Subcutaneous adipose tissue (tissue), 4 donors: ENCODE results near the gene ITSN1. TPM values are rescaled to one million over a fixed set of nuclear protein-coding genes. Genes with fewer than 3 reads are reported as not detected.

Source experiments
- total RNA-seq, 4 donors: library from RNA; depleted of rRNA; stranded (reverse); fragments of >200 nt; gene quantifications; one replicate each; pipeline ENCODE4 v1.1.0, GENCODE V29; 2016
- TF ChIP-seq, protein P1 (sequence below): fragments of 450-650 bp; IDR thresholded peaks from one replicate; pipeline ENCODE4 v1.5.1; 2016; ENCODE audit warnings: low read depth, mild to moderate bottlenecking, control low read depth, antibody characterized with exemption, moderate library complexity

Gene ITSN1
- total RNA-seq, 4 donors from 2014 or later: 110 to 241 (median 116) TPM

- TF ChIP-seq, protein P1, sequence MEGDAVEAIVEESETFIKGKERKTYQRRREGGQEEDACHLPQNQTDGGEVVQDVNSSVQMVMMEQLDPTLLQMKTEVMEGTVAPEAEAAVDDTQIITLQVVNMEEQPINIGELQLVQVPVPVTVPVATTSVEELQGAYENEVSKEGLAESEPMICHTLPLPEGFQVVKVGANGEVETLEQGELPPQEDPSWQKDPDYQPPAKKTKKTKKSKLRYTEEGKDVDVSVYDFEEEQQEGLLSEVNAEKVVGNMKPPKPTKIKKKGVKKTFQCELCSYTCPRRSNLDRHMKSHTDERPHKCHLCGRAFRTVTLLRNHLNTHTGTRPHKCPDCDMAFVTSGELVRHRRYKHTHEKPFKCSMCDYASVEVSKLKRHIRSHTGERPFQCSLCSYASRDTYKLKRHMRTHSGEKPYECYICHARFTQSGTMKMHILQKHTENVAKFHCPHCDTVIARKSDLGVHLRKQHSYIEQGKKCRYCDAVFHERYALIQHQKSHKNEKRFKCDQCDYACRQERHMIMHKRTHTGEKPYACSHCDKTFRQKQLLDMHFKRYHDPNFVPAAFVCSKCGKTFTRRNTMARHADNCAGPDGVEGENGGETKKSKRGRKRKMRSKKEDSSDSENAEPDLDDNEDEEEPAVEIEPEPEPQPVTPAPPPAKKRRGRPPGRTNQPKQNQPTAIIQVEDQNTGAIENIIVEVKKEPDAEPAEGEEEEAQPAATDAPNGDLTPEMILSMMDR: no peak
Measured at GRCh38 chr21:33645730-33646129, 3.4 kb downstream of the ITSN1 start.

- TF ChIP-seq, protein P1: no peak
Measured at GRCh38 chr21:33647587-33647986, 5.3 kb downstream of the ITSN1 start.

- TF ChIP-seq, protein P1: no peak
Measured at GRCh38 chr21:33648555-33648954, 6.3 kb downstream of the ITSN1 start.

DNA sequence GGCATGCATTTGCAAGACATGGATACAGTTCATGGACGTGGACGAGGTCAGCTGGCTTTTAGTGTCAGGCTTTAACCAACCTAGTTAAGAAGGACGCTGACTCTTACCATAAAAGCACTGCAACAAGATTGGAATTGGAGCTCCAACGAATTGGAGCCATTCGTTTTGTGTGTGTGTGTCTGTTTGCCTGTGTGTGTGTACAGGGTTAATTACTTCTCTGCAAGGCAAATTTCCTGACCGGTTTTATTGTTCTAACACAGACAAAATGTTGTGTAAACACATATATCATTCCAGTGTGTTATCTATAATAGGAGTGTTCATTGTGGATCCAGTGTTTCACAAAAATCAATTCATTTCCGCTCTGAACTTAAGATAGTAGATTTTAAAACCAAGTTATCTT, 7.9 kb downstream of the ITSN1 start:
- TF ChIP-seq, protein P1: no peak

DNA sequence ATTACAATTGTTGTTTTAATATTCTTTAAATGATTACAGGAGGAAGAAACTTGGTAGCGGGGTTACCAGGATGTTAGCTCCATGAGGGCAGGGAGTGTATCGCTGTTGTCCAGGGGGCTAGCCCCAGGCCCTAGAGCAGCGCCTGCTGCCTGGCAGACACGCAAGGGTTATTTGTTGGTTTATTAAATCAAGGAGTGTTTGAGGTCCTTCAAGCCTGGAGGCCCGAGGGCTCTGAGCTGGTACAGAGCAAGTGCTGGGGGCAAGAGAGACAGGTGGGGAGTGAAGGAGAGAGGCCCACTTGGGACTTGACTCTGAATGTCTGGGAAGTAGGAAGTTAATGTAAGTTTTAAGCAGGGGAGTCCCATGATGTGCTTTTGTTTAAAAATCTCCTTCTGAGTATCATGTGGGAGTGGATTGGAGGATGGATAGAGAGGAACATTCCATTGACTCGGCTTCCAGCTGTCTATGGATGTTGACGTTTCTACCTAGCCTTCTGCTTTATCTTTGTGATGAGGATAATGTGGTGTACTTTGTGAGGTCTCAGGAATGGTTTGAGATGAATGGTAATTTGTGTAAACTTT, 8.7 kb downstream of the ITSN1 start:
- TF ChIP-seq, protein P1: no peak

GRCh38 chr21:33651965-33652680, 9.8 kb downstream of the ITSN1 start:
- TF ChIP-seq, protein P1: no peak

DNA sequence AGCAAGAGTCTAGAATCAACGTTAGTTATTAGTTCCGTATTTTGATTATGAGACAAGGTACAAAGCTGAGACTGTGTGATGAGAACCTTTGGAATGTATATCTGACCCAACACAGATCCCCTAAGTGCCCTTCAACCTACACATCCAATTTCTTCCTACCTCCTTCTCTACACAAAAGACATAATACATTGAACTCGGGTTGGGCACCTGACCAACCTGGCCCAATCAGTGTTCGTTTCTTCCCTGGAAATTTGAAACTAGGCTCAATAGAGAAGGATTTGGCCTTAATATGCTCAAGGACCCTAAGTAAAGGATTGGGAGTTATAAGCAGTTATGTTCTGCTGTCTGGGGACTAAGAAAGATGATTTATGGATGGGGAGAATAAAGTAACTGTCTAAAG, 12.1 kb downstream of the ITSN1 start:
- TF ChIP-seq, protein P1: no peak
